GM19463 (cell line): ENCODE measurements around the gene GRIA1.

Experiments used
- ATAC-seq: cut with Tn5 transposase; IDR thresholded peaks from one replicate; pipeline ENCODE4 v1.9.1; 2021; ENCODE audit warnings: mild to moderate bottlenecking, moderate library complexity; ENCODE audit not compliant: unreplicated experiment

GRIA1 gene

DNA sequence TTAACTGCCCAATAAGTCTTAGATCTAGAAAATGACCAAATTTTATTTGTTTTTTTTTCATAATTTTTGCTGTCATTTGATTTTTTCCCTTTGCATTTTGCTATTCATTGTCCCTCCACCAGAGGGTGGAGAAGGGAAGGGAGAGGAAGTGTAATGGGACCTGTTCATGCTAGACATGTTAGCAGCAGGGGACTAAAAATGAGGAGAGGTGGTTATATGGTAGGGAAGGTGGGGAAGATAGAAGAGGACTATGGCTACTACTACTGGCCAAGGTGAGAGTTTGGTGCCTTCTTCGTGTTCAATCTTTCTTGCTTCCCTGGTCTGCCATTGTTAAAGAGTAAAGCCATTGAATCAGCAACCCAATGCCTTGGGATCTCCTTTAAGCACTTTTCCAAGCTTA lies 6.4 kb downstream of the GRIA1 start:
- peak; percentile 53 for ATAC-seq

DNA sequence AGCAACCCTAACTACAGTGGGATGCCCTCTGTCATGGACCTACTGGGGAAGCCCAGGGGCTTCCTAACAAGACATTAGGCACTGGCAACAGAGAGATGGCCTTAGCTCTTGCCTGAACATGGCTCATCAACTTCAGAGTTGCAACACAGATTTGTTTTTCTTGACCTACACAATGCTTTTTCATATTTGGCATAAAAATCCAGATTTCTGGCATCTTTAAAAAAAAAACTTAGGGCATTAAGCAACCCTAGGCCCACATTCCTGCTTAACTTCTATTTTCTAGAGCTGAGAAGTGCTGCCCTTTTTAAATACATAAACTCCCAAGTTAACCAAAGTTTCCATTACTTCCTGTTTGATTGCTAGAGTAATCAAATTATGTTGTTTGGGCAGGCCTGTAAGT lies 8.0 kb downstream of the GRIA1 start:
- no peak for ATAC-seq

DNA sequence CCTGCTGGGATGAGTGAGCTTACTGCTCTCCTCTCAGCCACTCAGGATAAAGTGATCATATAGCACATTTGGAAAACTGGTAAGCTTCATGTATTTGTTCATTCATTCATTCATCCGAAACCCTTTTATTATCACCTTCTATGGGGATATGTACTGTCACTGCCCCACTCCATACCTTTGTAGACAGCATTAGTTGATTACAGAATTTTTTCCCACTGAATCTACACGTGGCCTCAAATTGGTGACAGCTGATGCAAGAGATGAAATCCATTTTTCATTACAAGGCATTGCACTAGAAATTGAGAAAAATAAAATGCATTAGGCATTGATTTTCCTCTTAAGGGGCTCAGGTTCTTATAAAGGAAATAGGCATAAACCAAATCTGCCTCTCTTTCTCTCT lies 9.7 kb downstream of the GRIA1 start:
- no peak for ATAC-seq

GRCh38 chr5:153504726-153505125 lies 14.3 kb downstream of the GRIA1 start:
- no peak for ATAC-seq

- ATAC-seq = no peak
Observed at GRCh38 chr5:153508700-153509099, 18.2 kb downstream of the GRIA1 start.

DNA sequence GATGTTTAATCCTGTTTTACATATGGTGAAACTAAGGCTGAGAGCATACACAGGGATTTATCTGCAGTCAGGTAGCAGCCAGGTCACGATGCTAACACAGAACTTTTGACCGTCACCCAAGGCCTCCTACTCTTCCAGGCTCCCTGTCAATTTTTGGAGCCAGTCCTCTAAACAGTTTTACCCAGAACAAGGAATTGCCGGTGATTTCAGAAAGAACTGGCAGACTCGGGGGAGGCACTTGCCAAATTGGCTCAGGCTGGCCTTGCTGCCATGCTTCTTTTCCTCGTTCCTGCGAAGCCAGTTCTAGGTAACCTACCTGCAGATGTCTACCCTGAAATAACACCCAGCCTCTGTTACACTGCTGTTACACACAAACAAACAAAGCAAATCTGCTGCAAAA lies 21.2 kb downstream of the GRIA1 start:
- no peak for ATAC-seq

- ATAC-seq = no peak
Observed at GRCh38 chr5:153513156-153513555, 22.7 kb downstream of the GRIA1 start.

- ATAC-seq = no peak
Observed at GRCh38 chr5:153515301-153515700, 24.8 kb downstream of the GRIA1 start.

DNA sequence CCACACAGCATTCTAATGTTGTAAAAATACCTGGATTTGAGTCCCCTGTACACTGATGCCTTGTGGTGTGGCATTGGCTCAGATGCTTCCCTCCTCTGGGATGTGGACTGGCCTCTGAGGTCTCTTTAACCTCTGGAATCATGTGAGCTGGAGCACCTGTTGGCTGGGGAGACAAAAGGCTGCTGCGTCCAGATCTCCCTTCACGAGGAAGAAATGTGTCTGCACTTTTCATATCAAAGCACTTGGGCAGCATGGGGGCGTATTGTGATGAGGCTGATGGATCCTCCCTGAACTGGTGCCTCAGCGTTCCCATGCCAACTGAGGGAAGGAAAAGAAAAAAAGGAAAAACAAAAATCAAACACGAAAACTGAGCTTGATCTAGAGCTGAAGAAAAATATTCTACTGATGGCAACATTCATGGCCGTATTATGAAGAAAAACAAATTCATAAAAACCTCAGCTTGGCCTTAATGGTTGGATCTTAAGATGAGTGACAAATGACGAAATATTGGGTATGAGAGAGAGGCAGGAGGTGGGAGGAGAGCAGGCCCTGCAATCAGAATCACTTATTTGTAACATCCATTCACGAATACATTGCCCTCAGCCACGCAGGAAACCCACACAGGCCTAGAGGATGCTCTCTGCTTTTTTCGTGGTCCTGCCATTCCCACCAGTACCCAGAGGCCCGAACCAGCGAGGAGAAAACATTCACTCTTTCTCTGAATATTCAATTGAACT lies 26.2 kb downstream of the GRIA1 start:
- no peak for ATAC-seq

DNA sequence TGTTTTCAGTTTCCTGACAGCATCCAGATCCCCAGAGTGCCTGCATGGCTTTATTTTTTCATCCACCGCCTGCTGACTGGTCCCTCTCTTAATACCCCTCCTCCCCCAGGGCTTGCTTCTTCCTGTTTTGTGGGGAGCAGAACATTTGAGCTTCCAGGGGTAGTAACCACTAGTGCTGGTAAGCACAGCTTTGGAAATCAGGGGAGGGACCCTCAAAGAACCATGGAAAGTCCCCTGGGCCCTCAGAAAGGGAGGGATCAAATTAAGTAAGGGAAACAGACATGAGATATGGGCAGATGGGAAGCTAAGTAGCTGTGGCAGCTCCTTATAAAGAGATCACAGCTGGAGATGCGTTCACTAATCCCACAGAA lies 26.8 kb downstream of the GRIA1 start:
- no peak for ATAC-seq

DNA sequence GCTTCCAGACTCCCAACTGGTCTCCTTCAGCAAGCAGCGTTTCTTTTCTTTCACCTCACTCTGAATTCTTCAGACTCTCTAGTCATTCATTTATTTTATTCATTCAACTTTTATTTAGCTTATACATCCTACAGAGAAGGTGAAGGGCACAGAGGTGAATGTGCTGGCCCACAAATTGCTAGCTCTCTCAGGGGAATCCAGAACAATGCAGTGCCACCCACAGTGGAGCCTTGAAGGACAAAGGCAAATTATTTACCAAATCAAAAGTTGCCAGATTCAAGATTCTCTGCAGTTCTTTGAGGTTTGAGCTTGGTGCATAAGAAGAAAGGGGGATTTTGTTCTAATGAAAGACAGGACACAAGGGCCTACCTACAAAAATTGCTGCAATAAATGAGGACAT lies 29.7 kb downstream of the GRIA1 start:
- no peak for ATAC-seq

DNA sequence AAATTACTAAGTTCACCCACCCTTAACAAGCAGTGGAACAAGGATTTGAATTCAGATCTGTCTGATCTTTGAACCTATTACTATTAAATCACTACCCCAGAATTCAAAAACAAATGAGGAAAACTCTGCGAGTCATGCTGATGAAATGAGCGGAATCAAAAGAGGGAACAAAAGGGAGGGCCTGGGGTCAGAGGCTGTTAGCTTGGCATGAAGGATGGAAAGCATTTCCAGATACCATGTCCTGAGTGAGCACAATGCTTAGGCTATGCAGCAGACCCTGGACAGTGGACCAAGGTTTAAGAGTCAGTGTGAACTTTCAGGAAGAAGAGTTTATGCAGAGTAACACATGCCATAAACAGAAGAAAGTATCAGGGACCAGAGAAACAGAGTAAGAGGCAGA lies 30.5 kb downstream of the GRIA1 start:
- ATAC-seq = no peak

DNA sequence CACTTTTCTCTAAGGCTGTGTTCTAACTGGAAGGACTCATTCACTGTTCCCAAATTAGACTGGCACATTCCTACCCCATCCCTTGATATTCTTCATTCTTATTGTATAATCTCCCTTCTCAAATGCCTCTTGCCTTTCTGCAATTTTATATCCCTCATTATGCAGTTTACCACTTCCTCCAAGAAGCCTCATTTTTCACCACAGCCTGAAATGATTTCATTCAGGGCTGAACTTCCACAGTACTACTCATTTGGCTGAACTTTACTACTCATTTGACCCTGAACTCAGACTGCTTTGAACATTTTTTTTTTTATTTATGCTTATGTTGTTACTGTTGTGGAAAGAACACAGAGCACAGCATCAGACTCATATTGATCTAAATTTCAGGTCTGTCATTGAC lies 32.7 kb downstream of the GRIA1 start:
- no peak for ATAC-seq

DNA sequence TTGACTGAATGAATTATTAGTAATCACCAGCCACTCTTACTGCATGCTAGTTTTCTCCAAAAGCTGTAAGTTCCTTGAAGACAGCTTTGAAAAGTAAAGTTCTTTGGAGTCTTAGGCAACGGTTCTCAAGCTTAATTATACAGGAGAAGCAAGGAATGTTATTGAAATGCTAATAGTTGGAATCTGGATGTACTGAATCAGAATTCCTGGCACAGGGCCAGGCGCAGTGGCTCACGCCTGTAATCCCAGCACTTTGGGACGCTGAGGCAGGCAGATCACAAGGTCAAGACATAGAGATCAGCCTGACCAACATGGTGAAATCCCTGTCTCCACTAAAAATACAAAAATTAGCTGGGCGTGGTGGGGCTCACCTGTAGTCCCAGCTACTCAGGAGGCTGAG lies 33.4 kb downstream of the GRIA1 start:
- no peak for ATAC-seq

- ATAC-seq = no peak
Observed at GRCh38 chr5:153525536-153525935, 35.1 kb downstream of the GRIA1 start.

GRCh38 chr5:153530357-153531143 lies 40.1 kb downstream of the GRIA1 start:
- ATAC-seq = no peak

- ATAC-seq = no peak
Observed at GRCh38 chr5:153533546-153533945, 43.1 kb downstream of the GRIA1 start.

DNA sequence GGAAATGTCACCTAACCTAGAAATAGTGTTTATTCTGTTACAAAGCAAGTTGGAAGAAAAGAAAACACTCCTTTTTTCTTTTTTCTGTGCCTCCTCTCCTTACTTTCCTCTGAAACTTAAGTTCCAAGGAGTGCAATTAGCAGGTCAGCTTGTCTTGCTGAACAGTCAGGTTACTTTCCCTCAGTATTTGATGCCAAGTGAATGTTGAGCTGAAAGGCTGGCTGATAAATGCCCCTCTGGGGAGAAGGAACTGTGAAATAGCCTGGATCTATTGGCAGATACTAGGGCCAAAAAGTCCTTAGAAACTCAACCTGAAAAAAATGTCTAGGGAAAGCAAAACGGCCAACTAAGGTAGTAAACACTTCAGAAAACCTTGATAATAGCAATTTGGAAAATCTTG lies 43.6 kb downstream of the GRIA1 start:
- no peak for ATAC-seq

- no peak for ATAC-seq
Observed at GRCh38 chr5:153537207-153537606, 46.7 kb downstream of the GRIA1 start.

DNA sequence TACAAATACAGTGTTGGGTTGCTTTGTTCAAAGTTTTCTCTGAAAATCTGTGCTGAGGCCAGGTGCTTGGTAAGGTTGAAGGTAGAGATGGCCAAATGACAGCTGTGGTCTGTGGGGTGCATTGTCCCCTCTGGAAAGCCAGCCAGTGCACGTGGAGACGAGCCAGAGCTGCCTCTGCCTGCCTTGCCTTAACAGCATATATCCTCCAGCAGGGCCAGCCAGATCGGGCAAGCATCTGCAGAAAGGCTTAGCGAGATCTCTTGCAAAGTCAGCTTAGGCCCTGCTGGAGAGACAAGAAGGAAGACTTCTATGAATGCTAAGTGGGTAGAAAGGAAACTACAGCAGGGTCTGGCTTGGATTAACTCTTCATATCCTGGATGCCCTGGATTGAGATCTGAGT lies 49.5 kb downstream of the GRIA1 start:
- ATAC-seq = no peak

DNA sequence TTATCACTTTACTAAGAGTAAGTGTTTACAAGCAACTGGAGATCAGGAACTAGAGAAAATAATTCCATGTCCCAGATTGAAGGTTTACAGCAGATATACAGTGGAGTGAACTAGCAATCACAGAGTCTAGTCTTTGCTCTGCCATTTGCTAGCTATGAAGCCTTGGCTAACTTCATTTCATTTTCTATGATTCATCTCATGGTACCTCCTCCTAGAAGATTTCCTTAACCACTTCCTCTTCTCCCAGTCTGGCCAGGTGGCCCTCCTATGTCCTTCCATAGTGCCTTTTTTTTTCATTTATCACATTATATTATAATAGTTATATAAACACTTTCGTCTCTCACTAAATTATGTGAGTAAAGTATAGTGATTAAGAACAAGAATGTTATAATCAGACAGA lies 52.1 kb downstream of the GRIA1 start:
- ATAC-seq = no peak

DNA sequence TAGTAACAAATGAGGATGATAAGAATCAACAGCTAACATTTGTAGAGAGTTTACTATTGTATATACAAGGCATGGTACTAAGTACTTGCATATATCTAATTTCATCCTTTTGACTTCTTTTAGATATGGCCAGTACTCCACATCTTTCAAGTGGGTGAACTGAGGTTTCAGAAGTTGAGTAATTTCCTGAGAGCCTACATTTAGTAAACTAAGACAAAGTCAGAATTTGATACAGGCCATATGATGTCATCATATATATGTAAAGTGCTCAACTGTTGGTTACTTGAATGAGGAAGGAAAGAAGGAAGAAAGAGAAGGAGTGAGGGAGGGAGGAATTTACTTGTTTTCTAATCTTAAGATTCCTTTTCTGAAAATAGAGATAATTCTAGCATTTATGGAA lies 52.8 kb downstream of the GRIA1 start:
- ATAC-seq = no peak
